Skeletal muscle satellite cell (primary cell): Measurements from ENCODE around the gene GABPA.
A peak's percentile ranks its signal among the peaks of the same experiment; 100 is the strongest.

ENCODE experiments used
- H3K27me3 ChIP-seq: 2 replicates; pipeline ENCODE4 v1.7.0; 2013; ENCODE audit warnings: low read length; ENCODE audit not compliant: control insufficient read depth, insufficient read depth
- H3K36me3 ChIP-seq: 2 replicates; pipeline ENCODE4 v1.7.0; 2013; ENCODE audit warnings: mild to moderate bottlenecking, control low read depth, low read length; ENCODE audit not compliant: insufficient read depth
- H3K4me1 ChIP-seq: 2 replicates; pipeline ENCODE4 v1.7.0; 2013; ENCODE audit warnings: low read length; ENCODE audit not compliant: control insufficient read depth, insufficient read depth
- H3K4me2 ChIP-seq: 2 replicates; pipeline ENCODE4 v1.7.0; 2013; ENCODE audit warnings: mild to moderate bottlenecking, low read length
- H3K4me3 ChIP-seq: 2 replicates; pipeline ENCODE4 v1.7.0; 2013; ENCODE audit warnings: low read length
- H3K9ac ChIP-seq: 2 replicates; pipeline ENCODE4 v1.7.0; 2013; ENCODE audit warnings: mild to moderate bottlenecking, low read depth, low read length, moderate library complexity
- H3K9me3 ChIP-seq: replicated peaks from 2 replicates; pipeline ENCODE4 v1.7.0; 2013; ENCODE audit warnings: mild to moderate bottlenecking, control low read depth, low read length

GABPA gene

GRCh38 chr21:25788677-25789076, 53.9 kb downstream of the GABPA start:
- Histone ChIP-seq H3K4me1 (peaks cover 8% of the 10 kb centered on the region), H3K27me3 (peaks cover 23% of the 10 kb centered on the region), H3K36me3 (no peaks in the 10 kb centered on the region), H3K9me3 (no peaks in the 10 kb centered on the region), H3K4me2 (no peak overlapping the region), H3K4me3 (no peak overlapping the region), H3K9ac (no peak overlapping the region)

- Histone ChIP-seq H3K9ac (peak overlapping the region; percentile 1), H3K9me3 (no peaks in the 10 kb centered on the region), H3K4me3 (peak overlapping the region; percentile 55), H3K36me3 (no peaks in the 10 kb centered on the region), H3K4me2 (peak overlapping the region; percentile 76), H3K4me1 (peaks cover 8% of the 10 kb centered on the region), H3K27me3 (peaks cover 13% of the 10 kb centered on the region)
These were observed 55.5 kb downstream of the GABPA start for GRCh38 chr21:25790122-25790877.

- peak overlapping the region; percentile 1 for H3K9ac ChIP-seq
- H3K4me3 ChIP-seq, result peak overlapping the region; percentile 55
- H3K36me3 ChIP-seq, result no peaks in the 10 kb centered on the region
- H3K4me2 ChIP-seq, result peak overlapping the region; percentile 76
- no peaks in the 10 kb centered on the region for H3K9me3 ChIP-seq
- H3K4me1 ChIP-seq, result peaks cover 8% of the 10 kb centered on the region
- peaks cover 11% of the 10 kb centered on the region for H3K27me3 ChIP-seq
These were observed 56.1 kb downstream of the GABPA start for GRCh38 chr21:25790878-25791204.

GRCh38 chr21:25791319-25791718, 56.5 kb downstream of the GABPA start:
- Histone ChIP-seq H3K4me2 (no peak overlapping the region), H3K27me3 (peaks cover 7% of the 10 kb centered on the region), H3K9ac (no peak overlapping the region), H3K4me3 (no peak overlapping the region), H3K4me1 (peaks cover 8% of the 10 kb centered on the region), H3K9me3 (no peaks in the 10 kb centered on the region), H3K36me3 (no peaks in the 10 kb centered on the region)

GRCh38 chr21:25801217-25802014, 66.6 kb downstream of the GABPA start:
- Histone ChIP-seq H3K27me3 (peaks cover 26% of the 10 kb centered on the region), H3K4me2 (peak overlapping the region; percentile 65), H3K9me3 (no peaks in the 10 kb centered on the region), H3K9ac (no peak overlapping the region), H3K36me3 (no peaks in the 10 kb centered on the region), H3K4me1 (no peaks in the 10 kb centered on the region), H3K4me3 (no peak overlapping the region)

- Histone ChIP-seq H3K4me3 (no peak overlapping the region), H3K9me3 (no peaks in the 10 kb centered on the region), H3K9ac (no peak overlapping the region), H3K4me1 (peaks cover 9% of the 10 kb centered on the region), H3K36me3 (no peaks in the 10 kb centered on the region), H3K4me2 (no peak overlapping the region), H3K27me3 (peaks cover 4% of the 10 kb centered on the region)
These were observed 71.3 kb downstream of the GABPA start for GRCh38 chr21:25806060-25806459.

GRCh38 chr21:25807191-25807590, 72.4 kb downstream of the GABPA start:
- H3K9ac ChIP-seq, result no peak overlapping the region

GRCh38 chr21:25809013-25809412, 74.2 kb downstream of the GABPA start:
- Histone ChIP-seq H3K36me3 (no peaks in the 10 kb centered on the region), H3K27me3 (no peaks in the 10 kb centered on the region), H3K4me2 (no peak overlapping the region), H3K9ac (no peak overlapping the region), H3K9me3 (no peaks in the 10 kb centered on the region), H3K4me1 (peaks cover 9% of the 10 kb centered on the region), H3K4me3 (no peak overlapping the region)

More at GRCh38 chr21:25807191-25807590, 72.4 kb downstream of the GABPA start:
- Histone ChIP-seq H3K4me2 (no peak overlapping the region), H3K4me3 (no peak overlapping the region), H3K36me3 (no peaks in the 10 kb centered on the region), H3K9me3 (no peaks in the 10 kb centered on the region), H3K27me3 (peaks cover under 1% of the 10 kb centered on the region), H3K4me1 (peaks cover 9% of the 10 kb centered on the region)

GRCh38 chr21:25811186-25811585, 76.4 kb downstream of the GABPA start:
- no peak overlapping the region for H3K4me2 ChIP-seq
- H3K4me1 ChIP-seq, result peaks cover 9% of the 10 kb centered on the region
- H3K27me3 ChIP-seq, result no peaks in the 10 kb centered on the region
- no peak overlapping the region for H3K9ac ChIP-seq
- H3K9me3 ChIP-seq, result no peaks in the 10 kb centered on the region
- no peak overlapping the region for H3K4me3 ChIP-seq
- H3K36me3 ChIP-seq, result no peaks in the 10 kb centered on the region

- no peak overlapping the region for H3K9ac ChIP-seq
- no peak overlapping the region for H3K4me2 ChIP-seq
- no peak overlapping the region for H3K4me3 ChIP-seq
- H3K27me3 ChIP-seq, result no peaks in the 10 kb centered on the region
- H3K9me3 ChIP-seq, result no peaks in the 10 kb centered on the region
- H3K4me1 ChIP-seq, result peaks cover 4% of the 10 kb centered on the region
- H3K36me3 ChIP-seq, result no peaks in the 10 kb centered on the region
These were observed 79.1 kb downstream of the GABPA start for GRCh38 chr21:25813917-25814316.

- Histone ChIP-seq H3K27me3 (peaks cover 3% of the 10 kb centered on the region), H3K4me2 (no peak overlapping the region), H3K4me1 (no peaks in the 10 kb centered on the region), H3K4me3 (no peak overlapping the region), H3K9ac (no peak overlapping the region), H3K36me3 (no peaks in the 10 kb centered on the region), H3K9me3 (no peaks in the 10 kb centered on the region)
These were observed 83.3 kb downstream of the GABPA start for GRCh38 chr21:25818121-25818520.
